GM12878 (cell line): ENCODE results near the gene IL1RAPL1. TPM values are rescaled to one million over a fixed set of nuclear protein-coding genes. Genes with fewer than 3 reads are reported as not detected.
A peak's percentile ranks its signal among the peaks of the same experiment; 100 is the strongest.

Experiments
- ATAC-seq: fragments of 200-7000 bp; cut with Tn5 transposase; 3 replicates; pipeline ENCODE4 v1.9.1; 2020; ENCODE audit warnings: mild to moderate bottlenecking, moderate library complexity
- BruUV-seq: library from RNA; stranded (reverse); fragments of 400-500 nt; replicated peaks from 2 replicates; lab custom pipeline; 2021; lab: Mats Ljungman, UMichigan
- CTCF ChIA-PET: fragments of 300-600 bp; sonication (Branson Sonifier 250); formaldehyde crosslinking; extraction: SDS; loops from one replicate; lab custom pipeline; 2021; ENCODE audit warnings: inconsistent platforms; lab: Yijun Ruan, JAX
- POLR2A ChIA-PET: fragments of 350-600 bp; formaldehyde crosslinking; extraction: SDS; loops from one replicate; lab custom pipeline; 2021; ENCODE audit warnings: inconsistent platforms; lab: Charles Lee
- RAD21 ChIA-PET: fragments of 300-600 bp; sonication (Branson Sonifier 250); formaldehyde crosslinking; loops from one replicate; lab custom pipeline; 2023; ENCODE audit warnings: antibody characterized with exemption; ENCODE audit not compliant: unreplicated experiment; lab: Charles Lee
- SMC1A ChIA-PET: fragments of 300-600 bp; sonication (Branson Sonifier 250); formaldehyde crosslinking; loops from one replicate; lab custom pipeline; 2023; ENCODE audit not compliant: unreplicated experiment, uncharacterized antibody; lab: Charles Lee
- DNase-seq: peaks from one replicate; pipeline ENCODE4 v3.0.0-alpha.2; 2011; ENCODE audit warnings: low read depth, low spot score
- FAIRE-seq: peaks from 3 replicates; lab custom pipeline; 2011; peaks lifted over from hg19 to GRCh38; lab: Jason Lieb, UNC
- H2AFZ ChIP-seq: 2 replicates; pipeline ENCODE4 v1.6.0; 2011; ENCODE audit warnings: low read depth, low read length, control low read depth; ENCODE audit not compliant: control insufficient read depth
- H3K27ac ChIP-seq: 2 replicates; pipeline ENCODE4 v1.5.1; 2011; ENCODE audit warnings: control low read depth; ENCODE audit not compliant: control insufficient read depth, insufficient read depth
- H3K27me3 ChIP-seq, 2 experiments: replicated peaks in 1 of 2; 2 replicates each; pipeline versions ENCODE4 v1.6.0 to v1.6.1; 2011; ENCODE audit warnings: low read length in 1 of 2; ENCODE audit not compliant: control insufficient read depth in 2 of 2, insufficient read depth in 2 of 2
- H3K36me3 ChIP-seq, 2 experiments: 2 replicates each; pipeline ENCODE4 v1.5.1; 2011; ENCODE audit warnings: low read length in 1 of 2; ENCODE audit not compliant: control insufficient read depth in 2 of 2, insufficient read depth in 2 of 2
- H3K4me1 ChIP-seq: 2 replicates; pipeline ENCODE4 v1.6.1; 2011; ENCODE audit warnings: mild to moderate bottlenecking, low read length, moderate library complexity, mixed read lengths; ENCODE audit not compliant: control insufficient read depth, insufficient read depth
- H3K4me2 ChIP-seq: 2 replicates; pipeline ENCODE4 v1.6.0; 2011; ENCODE audit warnings: control low read depth; ENCODE audit not compliant: control insufficient read depth, insufficient read depth
- H3K4me3 ChIP-seq: fragments of 200-600 bp; sonication (generic); 2 replicates; pipeline ENCODE4 v1.5.1; 2016
- H3K79me2 ChIP-seq: 2 replicates; pipeline ENCODE4 v1.6.0; 2011; ENCODE audit warnings: low read length; ENCODE audit not compliant: control insufficient read depth, insufficient read depth
- H3K9ac ChIP-seq: 2 replicates; pipeline ENCODE4 v1.8.0; 2011; ENCODE audit warnings: low read length, control low read depth, mixed read lengths; ENCODE audit not compliant: control insufficient read depth, insufficient read depth
- H3K9me3 ChIP-seq: replicated peaks from 3 replicates; pipeline ENCODE4 v1.5.1; 2011; ENCODE audit warnings: mild to moderate bottlenecking, low read length; ENCODE audit not compliant: control insufficient read depth, insufficient read depth
- H4K20me1 ChIP-seq: 2 replicates; pipeline ENCODE4 v1.6.0; 2011; ENCODE audit not compliant: control insufficient read depth, insufficient read depth
- CBFB ChIP-seq: IDR thresholded peaks from 2 replicates; pipeline ENCODE4 v1.6.1; 2016; ENCODE audit warnings: antibody characterized with exemption, low read depth
- CEBPB ChIP-seq, 2 experiments: fragments of 150-350 bp in 1 of 2; IDR thresholded peaks; 2 replicates each; pipeline ENCODE4 v1.6.1; 2012 to 2014; ENCODE audit warnings: low read depth in 2 of 2, low read length in 2 of 2, borderline replicate concordance in 1 of 2, inconsistent platforms in 1 of 2
- EED ChIP-seq: sonication (generic); IDR thresholded peaks from 2 replicates; pipeline ENCODE4 v1.6.1; 2016; ENCODE audit warnings: antibody characterized with exemption, low read depth
- HCFC1 ChIP-seq: fragments of 150-350 bp; IDR thresholded peaks from 2 replicates; pipeline ENCODE4 v1.6.1; 2014; ENCODE audit warnings: low read length
- IRF4 ChIP-seq: IDR thresholded peaks from 2 replicates; pipeline ENCODE4 v1.6.1; 2011; ENCODE audit warnings: low read depth, low read length
- MEF2A ChIP-seq: IDR thresholded peaks from 2 replicates; pipeline ENCODE4 v1.6.1; 2011; ENCODE audit warnings: low read depth, mild to moderate bottlenecking, low read length, moderate library complexity; ENCODE audit not compliant: insufficient read depth
- NFIC ChIP-seq: IDR thresholded peaks from 2 replicates; pipeline ENCODE4 v1.6.1; 2012; ENCODE audit warnings: low read depth, mild to moderate bottlenecking, inconsistent platforms, low read length, moderate library complexity
- POLR2A ChIP-seq: IDR thresholded peaks from 2 replicates; pipeline ENCODE4 v1.6.1; 2011; ENCODE audit warnings: low read depth, mild to moderate bottlenecking, low read length
- RAD21 ChIP-seq: IDR thresholded peaks from 2 replicates; pipeline ENCODE4 v1.6.1; 2011; ENCODE audit warnings: mild to moderate bottlenecking, low read depth, low read length, moderate library complexity; ENCODE audit not compliant: insufficient read depth
- RFX5 ChIP-seq: IDR thresholded peaks from 2 replicates; pipeline ENCODE4 v1.6.1; 2011; ENCODE audit warnings: low read depth, low read length, improper control_type of control experiment
- SREBF1 ChIP-seq: IDR thresholded peaks from 2 replicates; pipeline ENCODE4 v1.6.1; 2012; ENCODE audit warnings: mild to moderate bottlenecking, low read length
- ZBED1 ChIP-seq: IDR thresholded peaks from 2 replicates; pipeline ENCODE4 v1.6.1; 2016; ENCODE audit warnings: borderline replicate concordance
- ZNF24 ChIP-seq: fragments of 450-650 bp; IDR thresholded peaks from 2 replicates; pipeline ENCODE4 v1.6.1; 2017; ENCODE audit warnings: antibody characterized with exemption, mild to moderate bottlenecking
- ZNF622 ChIP-seq: fragments of 450-650 bp; IDR thresholded peaks from 2 replicates; pipeline ENCODE4 v1.6.1; 2017; ENCODE audit warnings: mild to moderate bottlenecking, inconsistent platforms
- ZZZ3 ChIP-seq: IDR thresholded peaks from 2 replicates; pipeline ENCODE4 v1.6.1; 2011; ENCODE audit warnings: low read depth; ENCODE audit not compliant: control insufficient read depth, insufficient read length
- WGBS: methylation state at CpG from one replicate; pipeline ENCODE4 v1.1.6; 2016; ENCODE audit warnings: low lambda C conversion rate; ENCODE audit not compliant: insufficient replicate concordance, insufficient coverage; ENCODE audit errors: missing lambda C conversion rate; 5-methylcytosine and 5-hydroxymethylcytosine counted together
- in situ Hi-C: fragments of 300-500 bp; cut with MboI; formaldehyde crosslinking; loops from 9 replicates; pipeline ENCODE4 v1.14.3; 2018; ENCODE audit warnings: mixed read lengths
- intact Hi-C: fragments of 100-400 bp; cut with micrococcal nuclease; formaldehyde crosslinking; loops from one replicate; pipeline ENCODE4 v1.14.2; 2022; ENCODE audit not compliant: unreplicated experiment
- polyA plus RNA-seq, 11 experiments: library from polyadenylated mRNA; depleted of rRNA in 4 of 11; unstranded in 6 of 11; stranded (reverse) in 5 of 11; fragments of >200 nt; fragmentation: Nextera tagmentation in 4 of 11; fragmentation: Illumina TruSeq in 1 of 11; extraction: Ambion mirVana in 4 of 11; extraction: Trizol in 1 of 11; gene quantifications; 1 replicate in 1 of 11; 2 replicates in 10 of 11; pipeline versions ENCODE4 v1.2.1 to v1.2.3, GENCODE V29; 2011 to 2016; ENCODE audit warnings: inconsistent platforms in 2 of 11, missing spikeins in 2 of 11, low read depth in 1 of 11
- total RNA-seq, 4 experiments: library from RNA; depleted of rRNA in 3 of 4; stranded (reverse); fragments of >200 nt in 3 of 4; fragmentation: Illumina TruSeq in 1 of 4; extraction: Trizol in 1 of 4; gene quantifications; 2 replicates each; pipeline versions ENCODE4 v1.2.1 to v1.2.3, GENCODE V29; 2013 to 2021
- TF ChIP-seq, protein P1 (sequence below): fragments of 450-650 bp; IDR thresholded peaks from 2 replicates; pipeline ENCODE4 v1.6.1; 2016; ENCODE audit warnings: mild to moderate bottlenecking, moderate library complexity, borderline replicate concordance
- TF ChIP-seq, protein P2 (sequence below): fragments of 450-650 bp; IDR thresholded peaks from 2 replicates; pipeline ENCODE4 v1.6.1; 2016; ENCODE audit warnings: mild to moderate bottlenecking
- TF ChIP-seq, protein P3 (sequence below): IDR thresholded peaks from 2 replicates; pipeline ENCODE4 v1.6.1; 2012; ENCODE audit warnings: low read depth, low read length, improper control_type of control experiment
- TF ChIP-seq, protein P4 (sequence below): fragments of 450-650 bp; IDR thresholded peaks from 2 replicates; pipeline ENCODE4 v1.6.1; 2018; ENCODE audit warnings: borderline replicate concordance, mild to moderate bottlenecking; ENCODE audit not compliant: partially characterized antibody

IL1RAPL1 gene
- total and polyA plus RNA-seq, 10 of the 15 experiments (the other 5 are each of a cell fraction or from before 2014, with no cell fraction given): not detected

DNA sequence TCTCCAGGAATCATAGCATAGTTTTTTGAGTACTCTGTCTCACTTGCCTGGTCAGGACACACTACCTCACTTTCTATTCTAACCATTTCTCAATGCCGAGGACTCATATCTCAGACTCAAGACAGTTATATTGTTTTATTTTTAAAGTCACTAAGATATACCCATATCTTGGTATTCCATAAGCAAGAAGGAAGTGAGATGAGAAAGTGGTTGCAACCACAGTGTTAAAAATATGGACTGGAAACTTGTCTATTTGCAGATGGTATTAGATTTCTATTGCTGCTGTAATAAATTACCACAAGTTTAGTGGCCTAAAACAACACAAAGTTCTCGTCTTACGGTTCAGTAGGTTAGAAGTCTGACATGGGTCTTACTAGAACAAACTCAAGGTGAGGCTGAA, 1283.4 kb downstream of the IL1RAPL1 start:
- CTCF ChIA-PET: no interaction called here
- TF ChIP-seq, protein P1, sequence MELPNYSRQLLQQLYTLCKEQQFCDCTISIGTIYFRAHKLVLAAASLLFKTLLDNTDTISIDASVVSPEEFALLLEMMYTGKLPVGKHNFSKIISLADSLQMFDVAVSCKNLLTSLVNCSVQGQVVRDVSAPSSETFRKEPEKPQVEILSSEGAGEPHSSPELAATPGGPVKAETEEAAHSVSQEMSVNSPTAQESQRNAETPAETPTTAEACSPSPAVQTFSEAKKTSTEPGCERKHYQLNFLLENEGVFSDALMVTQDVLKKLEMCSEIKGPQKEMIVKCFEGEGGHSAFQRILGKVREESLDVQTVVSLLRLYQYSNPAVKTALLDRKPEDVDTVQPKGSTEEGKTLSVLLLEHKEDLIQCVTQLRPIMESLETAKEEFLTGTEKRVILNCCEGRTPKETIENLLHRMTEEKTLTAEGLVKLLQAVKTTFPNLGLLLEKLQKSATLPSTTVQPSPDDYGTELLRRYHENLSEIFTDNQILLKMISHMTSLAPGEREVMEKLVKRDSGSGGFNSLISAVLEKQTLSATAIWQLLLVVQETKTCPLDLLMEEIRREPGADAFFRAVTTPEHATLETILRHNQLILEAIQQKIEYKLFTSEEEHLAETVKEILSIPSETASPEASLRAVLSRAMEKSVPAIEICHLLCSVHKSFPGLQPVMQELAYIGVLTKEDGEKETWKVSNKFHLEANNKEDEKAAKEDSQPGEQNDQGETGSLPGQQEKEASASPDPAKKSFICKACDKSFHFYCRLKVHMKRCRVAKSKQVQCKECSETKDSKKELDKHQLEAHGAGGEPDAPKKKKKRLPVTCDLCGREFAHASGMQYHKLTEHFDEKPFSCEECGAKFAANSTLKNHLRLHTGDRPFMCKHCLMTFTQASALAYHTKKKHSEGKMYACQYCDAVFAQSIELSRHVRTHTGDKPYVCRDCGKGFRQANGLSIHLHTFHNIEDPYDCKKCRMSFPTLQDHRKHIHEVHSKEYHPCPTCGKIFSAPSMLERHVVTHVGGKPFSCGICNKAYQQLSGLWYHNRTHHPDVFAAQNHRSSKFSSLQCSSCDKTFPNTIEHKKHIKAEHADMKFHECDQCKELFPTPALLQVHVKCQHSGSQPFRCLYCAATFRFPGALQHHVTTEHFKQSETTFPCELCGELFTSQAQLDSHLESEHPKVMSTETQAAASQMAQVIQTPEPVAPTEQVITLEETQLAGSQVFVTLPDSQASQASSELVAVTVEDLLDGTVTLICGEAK: no peak
- TF ChIP-seq HCFC1 (no peak), SREBF1 (no peak), CBFB (peak; percentile 43; the same call in 1 of the 2 replicates), NFIC (peak; percentile 82), CEBPB (IDR thresholded peaks at IDR 0.05; ENCODE audit: borderline replicate concordance in 1 of 2, low read depth in 2 of 2, low read length in 2 of 2) (no peak), POLR2A (no peak), RAD21 (0 out of 2 replicates have a peak, but pooled peaks have one; percentile 0), ZBED1 (peak; percentile 64; the same call in 1 of the 2 replicates), RFX5 (no peak), ZNF24 (no peak), EED (no peak), ZZZ3 (no peak), IRF4 (no peak), ZNF622 (no peak), MEF2A (peak; percentile 67; the same call in 1 of the 2 replicates)
- TF ChIP-seq, protein P2, sequence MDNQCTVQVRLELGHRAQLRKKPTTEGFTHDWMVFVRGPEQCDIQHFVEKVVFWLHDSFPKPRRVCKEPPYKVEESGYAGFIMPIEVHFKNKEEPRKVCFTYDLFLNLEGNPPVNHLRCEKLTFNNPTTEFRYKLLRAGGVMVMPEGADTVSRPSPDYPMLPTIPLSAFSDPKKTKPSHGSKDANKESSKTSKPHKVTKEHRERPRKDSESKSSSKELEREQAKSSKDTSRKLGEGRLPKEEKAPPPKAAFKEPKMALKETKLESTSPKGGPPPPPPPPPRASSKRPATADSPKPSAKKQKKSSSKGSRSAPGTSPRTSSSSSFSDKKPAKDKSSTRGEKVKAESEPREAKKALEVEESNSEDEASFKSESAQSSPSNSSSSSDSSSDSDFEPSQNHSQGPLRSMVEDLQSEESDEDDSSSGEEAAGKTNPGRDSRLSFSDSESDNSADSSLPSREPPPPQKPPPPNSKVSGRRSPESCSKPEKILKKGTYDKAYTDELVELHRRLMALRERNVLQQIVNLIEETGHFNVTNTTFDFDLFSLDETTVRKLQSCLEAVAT: no peak
- TF ChIP-seq, protein P3, sequence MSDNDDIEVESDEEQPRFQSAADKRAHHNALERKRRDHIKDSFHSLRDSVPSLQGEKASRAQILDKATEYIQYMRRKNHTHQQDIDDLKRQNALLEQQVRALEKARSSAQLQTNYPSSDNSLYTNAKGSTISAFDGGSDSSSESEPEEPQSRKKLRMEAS: no peak
- TF ChIP-seq, protein P4, sequence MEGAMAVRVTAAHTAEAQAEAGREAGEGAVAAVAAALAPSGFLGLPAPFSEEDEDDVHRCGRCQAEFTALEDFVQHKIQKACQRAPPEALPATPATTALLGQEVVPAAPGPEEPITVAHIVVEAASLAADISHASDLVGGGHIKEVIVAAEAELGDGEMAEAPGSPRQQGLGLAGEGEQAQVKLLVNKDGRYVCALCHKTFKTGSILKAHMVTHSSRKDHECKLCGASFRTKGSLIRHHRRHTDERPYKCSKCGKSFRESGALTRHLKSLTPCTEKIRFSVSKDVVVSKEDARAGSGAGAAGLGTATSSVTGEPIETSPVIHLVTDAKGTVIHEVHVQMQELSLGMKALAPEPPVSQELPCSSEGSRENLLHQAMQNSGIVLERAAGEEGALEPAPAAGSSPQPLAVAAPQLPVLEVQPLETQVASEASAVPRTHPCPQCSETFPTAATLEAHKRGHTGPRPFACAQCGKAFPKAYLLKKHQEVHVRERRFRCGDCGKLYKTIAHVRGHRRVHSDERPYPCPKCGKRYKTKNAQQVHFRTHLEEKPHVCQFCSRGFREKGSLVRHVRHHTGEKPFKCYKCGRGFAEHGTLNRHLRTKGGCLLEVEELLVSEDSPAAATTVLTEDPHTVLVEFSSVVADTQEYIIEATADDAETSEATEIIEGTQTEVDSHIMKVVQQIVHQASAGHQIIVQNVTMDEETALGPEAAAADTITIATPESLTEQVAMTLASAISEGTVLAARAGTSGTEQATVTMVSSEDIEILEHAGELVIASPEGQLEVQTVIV: no peak

More for the DNA sequence above, 1283.4 kb downstream of the IL1RAPL1 start:
- ChIA-PET POLR2A (no interaction called here), RAD21 (no interaction called here), SMC1A (no interaction called here)
- FAIRE-seq (peak; percentile 35), ATAC-seq (peak; percentile 30; the same call in 2 of the 3 replicates), DNase-seq (no peak)
- intact Hi-C loops (no loop called here), in situ Hi-C loops (no loop called here)
- BruUV-seq: no TSS peak
- Histone ChIP-seq H3K4me1 (no peaks in the 10 kb centered on the region), H3K36me3 (no peaks in the 10 kb centered on the region), H3K9ac (no peak overlapping the region), H3K4me2 (no peak overlapping the region), H3K79me2 (no peaks in the 10 kb centered on the region), H3K4me3 (no peak overlapping the region), H2AFZ (peak overlapping the region; percentile 8; the same call in 1 of the 2 replicates), H4K20me1 (no peaks in the 10 kb centered on the region), H3K9me3 (peaks cover 4% of the 10 kb centered on the region; the same call in 1 of the 3 replicates), H3K27me3 (no peaks in the 10 kb centered on the region), H3K27ac (no peak overlapping the region)
- 48% methylated on average over 3 of the region's 3 CpGs for WGBS
